H9 (cell line): ENCODE data around the gene ARHGAP30. TPM values are rescaled to one million over a fixed set of nuclear protein-coding genes. Genes with fewer than 3 reads are reported as not detected.

Experiments
- DNase-seq: peaks from one replicate; pipeline ENCODE4 v3.0.0-alpha.2; 2017
- H2AFZ ChIP-seq: one replicate; pipeline ENCODE4 v1.6.1; 2013; ENCODE audit warnings: mild to moderate bottlenecking, low read length, control low read depth, moderate library complexity
- H2AK5ac ChIP-seq: 2 replicates; pipeline ENCODE4 v1.6.1; 2013; ENCODE audit warnings: low read length, control low read depth, mixed read lengths; ENCODE audit not compliant: insufficient read length
- H2BK120ac ChIP-seq: one replicate; pipeline ENCODE4 v1.6.1; 2013; ENCODE audit warnings: low read depth, mild to moderate bottlenecking, low read length, control low read depth, inconsistent platforms; ENCODE audit not compliant: poor library complexity, severe bottlenecking
- H2BK12ac ChIP-seq: 2 replicates; pipeline ENCODE4 v1.6.1; 2013; ENCODE audit warnings: low read length, control low read depth, mixed read lengths, low read depth; ENCODE audit not compliant: insufficient read length
- H2BK15ac ChIP-seq: 2 replicates; pipeline ENCODE4 v1.6.1; 2013; ENCODE audit warnings: low read depth, low read length, control low read depth
- H2BK20ac ChIP-seq: one replicate; pipeline ENCODE4 v1.6.1; 2013; ENCODE audit warnings: low read depth, mild to moderate bottlenecking, low read length, control low read depth, inconsistent platforms; ENCODE audit not compliant: poor library complexity, severe bottlenecking
- H2BK5ac ChIP-seq: 2 replicates; pipeline ENCODE4 v1.6.1; 2013; ENCODE audit warnings: low read length, control low read depth, mixed read lengths; ENCODE audit not compliant: insufficient read length
- H3K14ac ChIP-seq: 2 replicates; pipeline ENCODE4 v1.6.1; 2013; ENCODE audit warnings: low read length, control low read depth; ENCODE audit not compliant: insufficient read depth
- H3K18ac ChIP-seq: 2 replicates; pipeline ENCODE4 v1.6.1; 2013; ENCODE audit warnings: low read depth, mild to moderate bottlenecking, mixed read lengths, low read length, control low read depth; ENCODE audit not compliant: insufficient read length
- H3K23ac ChIP-seq: 2 replicates; pipeline ENCODE4 v1.6.1; 2013; ENCODE audit warnings: low read length, control low read depth, mixed read lengths, low read depth; ENCODE audit not compliant: insufficient read length
- H3K23me2 ChIP-seq: 2 replicates; pipeline ENCODE4 v1.6.1; 2013; ENCODE audit warnings: low read depth, mild to moderate bottlenecking, mixed read lengths, low read length, control low read depth; ENCODE audit not compliant: insufficient read length, poor library complexity, severe bottlenecking
- H3K27ac ChIP-seq: 2 replicates; pipeline ENCODE4 v1.5.1; 2013; ENCODE audit warnings: low read length, control low read depth, mixed read lengths, low read depth; ENCODE audit not compliant: insufficient read length
- H3K27me3 ChIP-seq: 2 replicates; pipeline ENCODE4 v1.6.1; 2013; ENCODE audit warnings: low read length, control low read depth, inconsistent platforms; ENCODE audit not compliant: insufficient read depth
- H3K4ac ChIP-seq: 2 replicates; pipeline ENCODE4 v1.6.1; 2013; ENCODE audit warnings: low read depth, mild to moderate bottlenecking, control low read depth, inconsistent platforms, low read length, moderate library complexity
- H3K4me1 ChIP-seq: 2 replicates; pipeline ENCODE4 v1.6.1; 2013; ENCODE audit warnings: low read length, control low read depth, inconsistent platforms; ENCODE audit not compliant: insufficient read depth
- H3K4me2 ChIP-seq: 2 replicates; pipeline ENCODE4 v1.6.1; 2013; ENCODE audit warnings: low read length, control low read depth, mixed read lengths; ENCODE audit not compliant: insufficient read length, insufficient read depth
- H3K56ac ChIP-seq: 2 replicates; pipeline ENCODE4 v1.6.1; 2013; ENCODE audit warnings: low read depth, mild to moderate bottlenecking, mixed read lengths, low read length, control low read depth; ENCODE audit not compliant: insufficient read length
- H3K79me1 ChIP-seq: 2 replicates; pipeline ENCODE4 v1.6.1; 2013; ENCODE audit warnings: low read depth, mild to moderate bottlenecking, moderate library complexity, low read length, control low read depth, inconsistent platforms; ENCODE audit not compliant: insufficient read depth, poor library complexity, severe bottlenecking
- H3K79me2 ChIP-seq: 2 replicates; pipeline ENCODE4 v1.6.1; 2013; ENCODE audit warnings: low read length, control low read depth, inconsistent platforms; ENCODE audit not compliant: insufficient read depth
- H3K9ac ChIP-seq: 2 replicates; pipeline ENCODE4 v1.6.1; 2013; ENCODE audit warnings: low read length, control low read depth, mixed read lengths; ENCODE audit not compliant: insufficient read length; ENCODE audit errors: extremely low read depth
- H3K9me3 ChIP-seq: one replicate; pipeline ENCODE4 v1.6.1; 2013; ENCODE audit warnings: low read depth, low read length, inconsistent platforms; ENCODE audit not compliant: control insufficient read depth
- H3T11ph ChIP-seq: one replicate; pipeline ENCODE4 v1.6.1; 2013; ENCODE audit warnings: mild to moderate bottlenecking, low read length, control low read depth, inconsistent platforms
- H4K20me1 ChIP-seq: one replicate; pipeline ENCODE4 v1.6.1; 2013; ENCODE audit not compliant: control insufficient read depth, insufficient read length, insufficient read depth
- H4K5ac ChIP-seq: 2 replicates; pipeline ENCODE4 v1.6.1; 2013; ENCODE audit warnings: low read depth, mild to moderate bottlenecking, mixed read lengths, low read length, control low read depth; ENCODE audit not compliant: insufficient read length
- H4K8ac ChIP-seq: replicated peaks from 2 replicates; pipeline ENCODE4 v1.6.1; 2013; ENCODE audit warnings: low read length, control low read depth, mixed read lengths, low read depth; ENCODE audit not compliant: insufficient read length
- H4K91ac ChIP-seq: 2 replicates; pipeline ENCODE4 v1.6.1; 2013; ENCODE audit warnings: low read depth, mild to moderate bottlenecking, moderate library complexity, mixed read lengths, low read length, control low read depth; ENCODE audit not compliant: insufficient read length
- H3K27ac Mint-ChIP-seq, 3 experiments: 2 replicates in 2 of 3; 3 replicates in 1 of 3; pipeline ENCODE4 v1.8.0; 2020 to 2021; ENCODE audit warnings: mixed read lengths in 3 of 3, mild to moderate bottlenecking in 1 of 3, moderate library complexity in 1 of 3
- H3K27me3 Mint-ChIP-seq: 2 replicates; pipeline ENCODE4 v1.8.0; 2021; ENCODE audit warnings: low read depth, mild to moderate bottlenecking, moderate library complexity, mixed read lengths
- H3K36me3 Mint-ChIP-seq, 3 experiments: 2 replicates in 2 of 3; 3 replicates in 1 of 3; pipeline ENCODE4 v1.8.0; 2020 to 2021; ENCODE audit warnings: low read depth in 3 of 3, mixed read lengths in 3 of 3; ENCODE audit not compliant: insufficient read depth in 1 of 3
- H3K4me1 Mint-ChIP-seq, 2 experiments: 2 replicates each; pipeline ENCODE4 v1.8.0; 2020; ENCODE audit warnings: mixed read lengths in 2 of 2
- H3K4me3 Mint-ChIP-seq, 2 experiments: 2 replicates in 1 of 2; 3 replicates in 1 of 2; pipeline ENCODE4 v1.8.0; 2020 to 2021; ENCODE audit warnings: mild to moderate bottlenecking in 2 of 2, mixed read lengths in 2 of 2, moderate library complexity in 1 of 2
- H3K9me3 Mint-ChIP-seq, 2 experiments: 2 replicates in 1 of 2; 3 replicates in 1 of 2; pipeline ENCODE4 v1.8.0; 2020; ENCODE audit warnings: mild to moderate bottlenecking in 2 of 2, mixed read lengths in 2 of 2, moderate library complexity in 1 of 2
- CTCF ChIP-seq: fragments of 200-600 bp; sonication (generic); conservative IDR thresholded peaks from 3 replicates; pipeline ENCODE4 v1.8.0; 2021; ENCODE audit warnings: antibody characterized with exemption, mild to moderate bottlenecking
- WGBS: extraction: QIAGEN DNeasy Blood & Tissue Kit; methylation state at CpG from one replicate; pipeline ENCODE4 v1.1.7; 2013; ENCODE audit warnings: missing lambda C conversion rate, low lambda C conversion rate, mixed read lengths; ENCODE audit not compliant: insufficient read length; ENCODE audit errors: extremely low coverage; 5-methylcytosine and 5-hydroxymethylcytosine counted together
- total RNA-seq: library from RNA; stranded (reverse); gene quantifications from 2 replicates; pipeline ENCODE4 v1.2.1, GENCODE V29; 2021

The ARHGAP30 gene
- total RNA-seq, 1 experiment from 2014 or later, result 0.13 TPM

GRCh38 chr1:161013488-161014230 lies 56.0 kb downstream of the ARHGAP30 start:
- Histone ChIP-seq H2BK12ac (peak overlapping the region; percentile 35), H4K5ac (peak overlapping the region; percentile 56), H4K91ac (no peak overlapping the region), H3K27me3 (no peaks in the 10 kb centered on the region), H3K79me1 (peaks cover 11% of the 10 kb centered on the region), H3K9me3 (no peaks in the 10 kb centered on the region), H3K4ac (no peak overlapping the region), H3K27ac (peak overlapping the region; percentile 95), H2BK5ac (no peak overlapping the region), H4K20me1 (no peaks in the 10 kb centered on the region), H2AK5ac (peak overlapping the region; percentile 23), H3K18ac (peak overlapping the region; percentile 18), H3K14ac (no peak overlapping the region; the same call in 1 of the 2 replicates), H2BK20ac (no peak overlapping the region), H3K79me2 (peaks cover 47% of the 10 kb centered on the region), H3K23me2 (peaks cover 1% of the 10 kb centered on the region), H3K4me2 (peak overlapping the region; percentile 79), H3K4me1 (peaks cover 23% of the 10 kb centered on the region), H3T11ph (no peak overlapping the region), H2BK15ac (no peak overlapping the region), H3K56ac (no peak overlapping the region), H4K8ac (no peak overlapping the region), H2AFZ (no peak overlapping the region), H2BK120ac (no peak overlapping the region), H3K9ac (peak overlapping the region; percentile 37), H3K23ac (no peak overlapping the region)
- Mint-ChIP-seq H3K36me3 (peaks cover 5 to 30% (median 25%) of the 10 kb centered on the region in 3 experiments; a peak in 6 of 7 replicates), H3K4me1 (peaks cover 41 to 49% of the 10 kb centered on the region in 2 experiments), H3K27ac (peak overlapping the region; percentile 72 to 95 (median 76); a peak in 5 of 7 replicates), H3K4me3 (peak overlapping the region; percentile 22 to 54; a peak in 4 of 5 replicates), H3K9me3 (no peaks in the 10 kb centered on the region), H3K27me3 (no peaks in the 10 kb centered on the region)
- no peak for TF ChIP-seq CTCF
- DNase-seq, result peak; percentile 83
- WGBS, result no CpG with 5 or more reads among the region's 15 CpGs
